ENCODE data around the gene GGCX.

The GGCX gene

GRCh38 chr2:85525029-85525428 is 36.3 kb downstream of the GGCX start:
- no peak for DNase-seq (ENCODE audit: low read depth)
- no peak for TF ChIP-seq CTCF (conservative IDR thresholded peaks at IDR 0.05; ENCODE audit: control insufficient read depth, insufficient read depth, low read depth, low read length)
- H3K4me3 ChIP-seq (ENCODE audit: control insufficient read depth, low read depth, low read length): no peak overlapping the region

- no peak overlapping the region for H3K4me3 ChIP-seq (ENCODE audit: control insufficient read depth, low read depth, low read length)
- DNase-seq (ENCODE audit: low read depth): peak; percentile 26
- no peak for TF ChIP-seq CTCF (conservative IDR thresholded peaks at IDR 0.05; ENCODE audit: control insufficient read depth, insufficient read depth, low read depth, low read length)
Measured at GRCh38 chr2:85524336-85524908, 36.9 kb downstream of the GGCX start.

GRCh38 chr2:85523903-85524335 is 37.4 kb downstream of the GGCX start:
- DNase-seq (ENCODE audit: low read depth): no peak
- no peak overlapping the region for H3K4me3 ChIP-seq (ENCODE audit: control insufficient read depth, low read depth, low read length)
- no peak for TF ChIP-seq CTCF (conservative IDR thresholded peaks at IDR 0.05; ENCODE audit: control insufficient read depth, insufficient read depth, low read depth, low read length)

- no peak overlapping the region for H3K4me3 ChIP-seq (ENCODE audit: control insufficient read depth, low read depth, low read length)
- no peak for TF ChIP-seq CTCF (conservative IDR thresholded peaks at IDR 0.05; ENCODE audit: control insufficient read depth, insufficient read depth, low read depth, low read length)
- no peak for DNase-seq (ENCODE audit: low read depth)
Measured at GRCh38 chr2:85523062-85523902, 38.0 kb downstream of the GGCX start.

- no peak for DNase-seq (ENCODE audit: low read depth)
- no peak for TF ChIP-seq CTCF (conservative IDR thresholded peaks at IDR 0.05; ENCODE audit: control insufficient read depth, insufficient read depth, low read depth, low read length)
- no peak overlapping the region for H3K4me3 ChIP-seq (ENCODE audit: control insufficient read depth, low read depth, low read length)
Measured at GRCh38 chr2:85522090-85522647, 39.1 kb downstream of the GGCX start.

GRCh38 chr2:85516653-85517389 is 44.5 kb downstream of the GGCX start:
- no peak for TF ChIP-seq CTCF (conservative IDR thresholded peaks at IDR 0.05; ENCODE audit: control insufficient read depth, insufficient read depth, low read depth, low read length)
- H3K4me3 ChIP-seq (ENCODE audit: control insufficient read depth, low read depth, low read length): no peak overlapping the region
- DNase-seq (ENCODE audit: low read depth): no peak
